GM19438 (cell line): ENCODE results near the gene CSGALNACT2.
A peak's percentile ranks its signal among the peaks of the same experiment; 100 is the strongest.

Experiments
- ATAC-seq: cut with Tn5 transposase; IDR thresholded peaks from one replicate; pipeline ENCODE4 v1.9.1; 2021; ENCODE audit warnings: low read depth; ENCODE audit not compliant: unreplicated experiment

The CSGALNACT2 gene

GRCh38 chr10:43123361-43124093, 14.7 kb upstream of the CSGALNACT2 start:
- ATAC-seq = no peak

GRCh38 chr10:43124094-43124521, 14.1 kb upstream of the CSGALNACT2 start:
- no peak for ATAC-seq

GRCh38 chr10:43124574-43125273, 13.5 kb upstream of the CSGALNACT2 start:
- ATAC-seq = no peak

GRCh38 chr10:43125274-43125845, 12.9 kb upstream of the CSGALNACT2 start:
- ATAC-seq = no peak

- no peak for ATAC-seq
Observed at GRCh38 chr10:43125881-43126731, 12.1 kb upstream of the CSGALNACT2 start.

- no peak for ATAC-seq
Observed at GRCh38 chr10:43126759-43127424, 11.4 kb upstream of the CSGALNACT2 start.

- no peak for ATAC-seq
Observed at GRCh38 chr10:43127442-43127841, 10.8 kb upstream of the CSGALNACT2 start.

- no peak for ATAC-seq
Observed at GRCh38 chr10:43128331-43128730, 9.9 kb upstream of the CSGALNACT2 start.

- ATAC-seq = peak; percentile 74
Observed at GRCh38 chr10:43128958-43129706, 9.1 kb upstream of the CSGALNACT2 start.

- ATAC-seq = no peak
Observed at GRCh38 chr10:43130770-43131171, 7.5 kb upstream of the CSGALNACT2 start.

- no peak for ATAC-seq
Observed at GRCh38 chr10:43131256-43131655, 7.0 kb upstream of the CSGALNACT2 start.

- no peak for ATAC-seq
Observed at GRCh38 chr10:43131906-43132305, 6.3 kb upstream of the CSGALNACT2 start.

GRCh38 chr10:43132867-43133787, 5.1 kb upstream of the CSGALNACT2 start:
- ATAC-seq = no peak

GRCh38 chr10:43134126-43134905, 3.9 kb upstream of the CSGALNACT2 start:
- no peak for ATAC-seq

GRCh38 chr10:43135064-43135463, 3.2 kb upstream of the CSGALNACT2 start:
- no peak for ATAC-seq

- ATAC-seq = no peak
Observed at GRCh38 chr10:43135656-43136055, 2.6 kb upstream of the CSGALNACT2 start.

- ATAC-seq = no peak
Observed at GRCh38 chr10:43136432-43136831, 1.8 kb upstream of the CSGALNACT2 start.
